Neuronal stem cell (in vitro differentiated cells): Measurements from ENCODE around the gene GABRP.

Experiments
- DNase-seq: peaks from one replicate; pipeline ENCODE4 v3.0.0-alpha.2; 2013; ENCODE audit warnings: low spot score
- H2AFZ ChIP-seq: one replicate; pipeline ENCODE4 v1.6.1; 2013; ENCODE audit warnings: mild to moderate bottlenecking, low read length, inconsistent platforms
- H2AK5ac ChIP-seq: 2 replicates; pipeline ENCODE4 v1.6.1; 2013; ENCODE audit warnings: low read depth, mild to moderate bottlenecking, inconsistent platforms, low read length, moderate library complexity, mixed read lengths
- H2BK120ac ChIP-seq: 2 replicates; pipeline ENCODE4 v1.6.1; 2013; ENCODE audit warnings: low read depth, mild to moderate bottlenecking, inconsistent platforms, low read length, moderate library complexity, mixed read lengths
- H2BK12ac ChIP-seq: one replicate; pipeline ENCODE4 v1.6.1; 2013; ENCODE audit warnings: low read length, inconsistent platforms
- H2BK15ac ChIP-seq: 2 replicates; pipeline ENCODE4 v1.6.1; 2013; ENCODE audit warnings: mild to moderate bottlenecking, low read length, inconsistent platforms, mixed read lengths
- H2BK5ac ChIP-seq: one replicate; pipeline ENCODE4 v1.6.1; 2013; ENCODE audit warnings: inconsistent platforms, mild to moderate bottlenecking, low read length, moderate library complexity
- H3K14ac ChIP-seq: one replicate; pipeline ENCODE4 v1.6.1; 2013; ENCODE audit warnings: low read length, inconsistent platforms
- H3K18ac ChIP-seq: 2 replicates; pipeline ENCODE4 v1.6.1; 2013; ENCODE audit warnings: low read length, inconsistent platforms
- H3K23ac ChIP-seq: 2 replicates; pipeline ENCODE4 v1.6.1; 2013; ENCODE audit warnings: low read depth, mild to moderate bottlenecking, mixed read lengths, low read length, inconsistent platforms; ENCODE audit not compliant: poor library complexity
- H3K27ac ChIP-seq: replicated peaks from 3 replicates; pipeline ENCODE4 v1.5.1; 2013; ENCODE audit warnings: low read length, inconsistent platforms
- H3K27me3 ChIP-seq, 3 experiments: 2 replicates each; pipeline ENCODE4 v1.6.1; 2013; ENCODE audit warnings: low read length in 3 of 3, mild to moderate bottlenecking in 2 of 3, inconsistent platforms in 1 of 3, low read depth in 1 of 3, mixed read lengths in 1 of 3, moderate library complexity in 1 of 3; ENCODE audit not compliant: control insufficient read depth in 3 of 3, insufficient read depth in 3 of 3
- H3K36me3 ChIP-seq, 2 donors: replicated peaks in 1 of 2; 2 replicates each; pipeline ENCODE4 v1.6.1; 2013; ENCODE audit warnings: low read length in 2 of 2; ENCODE audit not compliant: control insufficient read depth in 2 of 2, insufficient read depth in 2 of 2
- H3K4ac ChIP-seq: 2 replicates; pipeline ENCODE4 v1.6.1; 2013; ENCODE audit warnings: inconsistent platforms, mild to moderate bottlenecking, low read length, moderate library complexity
- H3K4me1 ChIP-seq, 2 donors: 1 replicate in 1 of 2; 2 replicates in 1 of 2; pipeline ENCODE4 v1.6.1; 2013; ENCODE audit warnings: low read length in 2 of 2, low read depth in 1 of 2; ENCODE audit not compliant: control insufficient read depth in 2 of 2, insufficient read depth in 1 of 2
- H3K4me2 ChIP-seq: one replicate; pipeline ENCODE4 v1.6.1; 2013; ENCODE audit warnings: mild to moderate bottlenecking, low read length, inconsistent platforms; ENCODE audit not compliant: insufficient read depth, poor library complexity, severe bottlenecking
- H3K4me3 ChIP-seq, 2 donors: 2 replicates each; pipeline ENCODE4 v1.5.1; 2013; ENCODE audit warnings: low read length in 2 of 2, mild to moderate bottlenecking in 2 of 2, inconsistent platforms in 1 of 2, moderate library complexity in 1 of 2
- H3K79me1 ChIP-seq: one replicate; pipeline ENCODE4 v1.6.1; 2013; ENCODE audit warnings: low read depth, mild to moderate bottlenecking, inconsistent platforms, low read length, moderate library complexity
- H3K9ac ChIP-seq: one replicate; pipeline ENCODE4 v1.6.1; 2013; ENCODE audit warnings: mild to moderate bottlenecking, low read depth, low read length, inconsistent platforms; ENCODE audit not compliant: poor library complexity
- H3K9me3 ChIP-seq, 2 donors: replicated peaks in 1 of 2; 2 replicates each; pipeline versions ENCODE3 to v1.6.1; 2013; ENCODE audit warnings: low read length in 2 of 2, mild to moderate bottlenecking in 2 of 2, inconsistent platforms in 1 of 2, low read depth in 1 of 2, mixed read lengths in 1 of 2, moderate library complexity in 1 of 2; ENCODE audit not compliant: control insufficient read depth in 2 of 2, insufficient read depth in 1 of 2
- H4K8ac ChIP-seq: one replicate; pipeline ENCODE4 v1.6.1; 2013; ENCODE audit warnings: low read depth, mild to moderate bottlenecking, inconsistent platforms, low read length, moderate library complexity
- H4K91ac ChIP-seq: one replicate; pipeline ENCODE4 v1.6.1; 2013; ENCODE audit warnings: low read length, low read depth, mild to moderate bottlenecking, inconsistent platforms; ENCODE audit not compliant: poor library complexity
- WGBS, 2 donors: extraction: QIAGEN DNeasy Blood & Tissue Kit; methylation state at CpG; one replicate each; pipeline ENCODE4 v1.1.7; 2013; ENCODE audit warnings: missing lambda C conversion rate in 2 of 2, mixed read lengths in 1 of 2; ENCODE audit not compliant: insufficient read length in 2 of 2, insufficient replicate concordance in 1 of 2; ENCODE audit errors: extremely low coverage in 2 of 2; 5-methylcytosine and 5-hydroxymethylcytosine counted together

The GABRP gene

GRCh38 chr5:170818232-170818631 is 34.7 kb downstream of the GABRP start:
- no peak overlapping the region for H3K9ac ChIP-seq
- H3K4me1 ChIP-seq, result no peaks in the 10 kb centered on the region
- no peaks in the 10 kb centered on the region for H3K27me3 ChIP-seq
- H4K8ac ChIP-seq, result no peak overlapping the region
- H3K4me2 ChIP-seq, result no peak overlapping the region
- H2BK12ac ChIP-seq, result no peak overlapping the region
- no peak for DNase-seq
- no peak overlapping the region for H2BK15ac ChIP-seq
- H2BK120ac ChIP-seq, result no peak overlapping the region
- H3K14ac ChIP-seq, result no peak overlapping the region
- H3K9me3 ChIP-seq, result no peaks in the 10 kb centered on the region
- no peak overlapping the region for H2BK5ac ChIP-seq
- no peak overlapping the region for H2AK5ac ChIP-seq
- WGBS, 2 donors, result no CpG with 5 or more reads among the region's 1 CpG
- no peaks in the 10 kb centered on the region for H3K79me1 ChIP-seq
- no peak overlapping the region for H3K18ac ChIP-seq
- H3K4ac ChIP-seq, result no peak overlapping the region
- no peaks in the 10 kb centered on the region for H3K36me3 ChIP-seq
- no peak overlapping the region for H3K27ac ChIP-seq
- H3K23ac ChIP-seq, result no peak overlapping the region
- no peak overlapping the region for H3K4me3 ChIP-seq
- H4K91ac ChIP-seq, result no peak overlapping the region
- H2AFZ ChIP-seq, result no peak overlapping the region

- Histone ChIP-seq H3K18ac (no peak overlapping the region), H3K36me3 (no peaks in the 10 kb centered on the region), H3K4me3 (no peak overlapping the region), H2BK120ac (no peak overlapping the region), H3K14ac (no peak overlapping the region), H3K27me3 (no peaks in the 10 kb centered on the region), H2BK12ac (no peak overlapping the region), H4K91ac (no peak overlapping the region), H3K4ac (no peak overlapping the region), H3K9me3 (peaks cover 0 to 3% of the 10 kb centered on the region in 2 donors), H2BK5ac (no peak overlapping the region), H4K8ac (no peak overlapping the region), H3K27ac (no peak overlapping the region), H3K4me2 (no peak overlapping the region), H2BK15ac (no peak overlapping the region), H3K79me1 (no peaks in the 10 kb centered on the region), H3K23ac (no peak overlapping the region), H3K4me1 (no peaks in the 10 kb centered on the region), H2AK5ac (no peak overlapping the region), H3K9ac (no peak overlapping the region), H2AFZ (no peak overlapping the region)
- no peak for DNase-seq
Observed at GRCh38 chr5:170819824-170820223, 36.3 kb downstream of the GABRP start.

DNA sequence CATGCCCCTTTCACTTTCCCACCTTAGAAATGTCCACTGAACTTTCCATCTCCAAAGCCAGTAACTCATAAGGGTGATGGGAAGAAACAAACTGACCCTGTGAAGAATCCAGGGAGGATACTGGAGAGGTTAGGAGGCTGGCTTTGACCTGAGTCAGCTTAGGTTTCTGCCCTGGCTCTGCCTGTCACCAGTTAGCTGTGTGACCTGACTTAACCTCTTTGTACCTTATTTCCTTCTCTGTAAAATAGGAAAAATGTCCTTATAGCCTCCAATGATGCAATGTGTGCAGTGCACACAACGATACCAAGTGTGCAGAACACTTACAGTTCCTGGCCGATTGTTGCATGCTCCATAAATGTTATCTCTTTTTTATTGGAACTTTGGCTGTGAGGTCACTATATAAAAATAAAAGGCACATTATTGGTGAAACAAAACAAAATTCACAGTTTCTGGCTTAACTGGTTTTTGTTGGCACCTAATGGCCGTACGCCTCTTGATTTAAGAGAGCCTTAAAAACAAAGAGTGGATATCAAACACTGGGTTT is 37.8 kb downstream of the GABRP start:
- Histone ChIP-seq H3K4ac (no peak overlapping the region), H3K27me3 (no peaks in the 10 kb centered on the region), H2AFZ (no peak overlapping the region), H3K27ac (no peak overlapping the region), H3K79me1 (no peaks in the 10 kb centered on the region), H3K36me3 (no peaks in the 10 kb centered on the region), H2AK5ac (no peak overlapping the region), H3K4me1 (no peaks in the 10 kb centered on the region), H2BK120ac (no peak overlapping the region), H3K14ac (no peak overlapping the region), H2BK5ac (no peak overlapping the region), H3K4me2 (no peak overlapping the region), H3K9me3 (peaks cover 7 to 9% of the 10 kb centered on the region in 2 donors), H4K8ac (no peak overlapping the region), H3K18ac (no peak overlapping the region), H3K9ac (no peak overlapping the region), H4K91ac (no peak overlapping the region), H3K23ac (no peak overlapping the region), H2BK12ac (no peak overlapping the region), H3K4me3 (no peak overlapping the region), H2BK15ac (no peak overlapping the region)
- no CpG with 5 or more reads among the region's 4 CpGs for WGBS, 2 donors
- DNase-seq, result no peak

DNA sequence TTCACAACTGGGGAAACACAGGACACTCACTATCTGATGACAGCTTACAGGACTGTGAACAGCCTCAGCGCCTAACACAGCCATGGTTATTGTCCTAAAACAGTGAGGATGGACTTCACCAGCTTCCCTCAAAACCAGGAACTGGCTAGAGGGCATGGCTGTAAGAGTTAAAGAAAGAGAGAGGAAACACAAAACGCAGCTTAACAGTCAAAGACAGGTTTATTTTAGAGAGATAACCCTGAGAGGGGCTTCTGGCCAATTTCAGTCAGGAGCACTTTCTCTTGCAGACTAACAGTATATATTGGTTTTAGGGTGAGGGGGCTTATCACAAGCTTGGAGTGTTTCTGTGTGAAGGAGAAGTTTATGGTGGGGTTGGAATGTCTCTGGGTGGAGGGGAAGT is 42.6 kb downstream of the GABRP start:
- Histone ChIP-seq H3K23ac (no peak overlapping the region), H3K36me3 (no peaks in the 10 kb centered on the region), H3K4me1 (no peaks in the 10 kb centered on the region), H3K9me3 (peaks cover 7 to 12% of the 10 kb centered on the region in 2 donors), H2BK5ac (no peak overlapping the region), H3K18ac (no peak overlapping the region), H3K4ac (no peak overlapping the region), H2AK5ac (no peak overlapping the region), H4K91ac (no peak overlapping the region), H3K79me1 (no peaks in the 10 kb centered on the region), H3K4me3 (no peak overlapping the region), H2BK120ac (no peak overlapping the region), H3K4me2 (no peak overlapping the region), H4K8ac (no peak overlapping the region), H3K27me3 (no peaks in the 10 kb centered on the region), H2AFZ (no peak overlapping the region), H2BK12ac (no peak overlapping the region), H3K9ac (no peak overlapping the region), H2BK15ac (no peak overlapping the region), H3K14ac (no peak overlapping the region), H3K27ac (no peak overlapping the region)
- WGBS, 2 donors, result no CpG with 5 or more reads among the region's 2 CpGs
- DNase-seq, result no peak
